Activated effector memory CD4-positive, alpha-beta T cell treated with Interleukin-2 at 50 U/mL for 16 hours (primary cell): ENCODE measurements around the gene KCNIP4.

ENCODE experiments used
- DNase-seq: peaks from one replicate; pipeline ENCODE4 v3.0.0-alpha.2; 2020

The KCNIP4 gene

DNA sequence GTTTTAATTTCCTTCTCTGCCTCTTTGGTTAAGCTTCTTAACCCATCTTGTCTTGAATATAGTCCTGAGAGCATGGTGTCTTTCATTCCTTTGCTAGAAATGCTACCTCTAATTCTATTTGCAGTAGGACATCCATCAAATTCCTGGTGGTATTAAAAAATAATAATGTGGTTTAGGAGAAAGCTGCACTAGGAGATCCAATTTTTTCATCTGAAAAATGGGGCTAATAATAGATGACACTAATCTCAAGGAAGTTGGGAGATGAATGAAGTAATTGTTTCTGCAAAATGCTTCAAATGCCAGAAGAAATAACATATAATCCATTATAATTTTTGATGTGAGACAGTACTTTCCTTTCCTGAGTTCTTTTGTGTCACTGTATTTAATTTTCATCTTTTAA lies 1053.4 kb downstream of the KCNIP4 start:
- no peak for DNase-seq

DNA sequence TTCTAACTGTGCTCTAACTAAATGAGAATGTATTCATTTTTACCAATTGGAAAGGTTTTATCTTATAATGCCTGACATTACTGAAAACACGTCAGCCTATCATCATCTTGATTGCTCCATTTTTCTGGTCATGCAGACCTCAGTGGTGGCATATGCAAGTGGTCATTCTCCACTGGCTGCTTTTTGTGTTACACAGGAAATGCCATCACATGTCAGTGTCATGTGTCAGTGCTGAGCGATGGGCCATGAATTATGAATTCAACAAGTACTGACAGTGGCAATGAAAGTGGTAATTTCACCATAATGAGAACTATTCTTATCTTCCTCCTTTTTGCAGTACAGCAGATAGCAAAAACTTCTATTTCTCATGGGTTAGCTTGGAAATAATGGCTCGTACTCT lies 1057.8 kb downstream of the KCNIP4 start:
- no peak for DNase-seq

DNA sequence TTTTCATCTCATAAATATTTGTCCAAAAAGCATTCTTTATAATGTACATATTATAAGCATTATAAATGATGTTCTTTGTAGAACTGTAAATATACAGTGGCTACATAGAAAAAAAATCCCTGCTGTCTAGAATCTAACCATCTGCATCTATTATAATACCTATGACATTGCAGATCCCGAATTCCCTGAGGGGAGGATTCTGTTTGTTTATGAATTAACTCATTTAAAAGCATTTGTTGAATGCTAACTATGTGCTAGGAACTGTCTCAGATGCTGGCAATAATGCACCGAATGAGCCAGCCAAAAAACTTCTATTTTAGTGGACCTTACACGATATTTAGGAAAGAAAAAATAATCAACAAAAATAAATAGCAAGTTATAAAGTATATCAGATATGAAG lies 1058.7 kb downstream of the KCNIP4 start:
- no peak for DNase-seq

DNA sequence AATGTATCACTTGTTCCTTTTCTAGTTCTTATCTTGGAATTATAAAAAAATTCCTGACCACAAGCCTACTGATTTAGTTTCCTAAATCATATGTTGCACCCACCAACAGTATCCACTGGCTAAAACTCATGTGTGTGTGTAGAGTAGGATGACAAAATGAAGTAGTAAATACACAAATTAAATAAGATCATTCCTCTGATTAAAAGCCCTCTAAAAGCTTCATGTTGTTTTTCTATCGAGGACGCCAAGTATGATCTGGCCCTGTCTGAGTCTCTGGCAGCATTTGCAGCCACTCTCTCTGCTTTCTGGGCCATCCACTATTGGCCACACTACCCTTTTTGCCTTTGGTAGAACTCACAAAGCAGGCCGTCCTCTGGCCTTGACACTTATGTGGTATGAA lies 1064.9 kb downstream of the KCNIP4 start:
- no peak for DNase-seq

DNA sequence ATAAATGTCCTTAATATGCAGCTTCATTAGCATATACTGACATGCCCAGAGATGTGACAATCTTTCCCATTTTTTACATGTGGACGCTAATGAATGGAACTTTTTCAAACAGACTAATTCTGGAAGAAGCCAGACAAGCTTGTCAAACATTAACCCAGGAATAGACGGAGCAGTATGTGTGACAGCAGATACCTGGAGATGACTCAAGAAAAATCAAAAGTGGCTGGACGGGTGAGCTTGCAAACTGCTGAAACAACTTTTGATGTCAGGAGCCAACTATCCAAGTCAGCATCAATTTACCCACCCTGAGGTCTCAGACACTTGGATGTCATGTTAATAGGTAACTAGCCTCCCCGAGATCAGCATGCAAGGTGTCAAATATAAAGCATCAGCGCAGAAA lies 1065.3 kb downstream of the KCNIP4 start:
- no peak for DNase-seq

DNA sequence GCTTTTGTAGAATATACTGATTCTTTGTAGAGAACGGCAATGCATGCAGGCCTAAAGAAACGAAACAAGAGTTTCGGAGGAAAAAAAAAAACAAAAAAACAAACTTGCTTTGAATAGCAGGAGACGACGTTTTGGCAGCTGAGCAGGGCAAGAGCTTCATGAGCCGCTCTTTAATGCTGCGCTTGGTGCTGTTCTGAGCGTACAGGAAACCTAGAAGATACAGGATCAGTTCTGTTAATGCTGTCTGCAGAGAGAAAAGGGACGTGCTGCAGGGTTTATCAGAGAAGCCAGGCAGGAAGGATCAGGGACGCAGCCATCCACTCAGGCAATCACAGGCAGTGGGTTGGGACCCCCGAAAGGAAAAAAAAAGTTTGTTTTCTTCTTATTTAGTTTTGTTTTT lies 1066.1 kb downstream of the KCNIP4 start:
- DNase-seq: no peak

DNA sequence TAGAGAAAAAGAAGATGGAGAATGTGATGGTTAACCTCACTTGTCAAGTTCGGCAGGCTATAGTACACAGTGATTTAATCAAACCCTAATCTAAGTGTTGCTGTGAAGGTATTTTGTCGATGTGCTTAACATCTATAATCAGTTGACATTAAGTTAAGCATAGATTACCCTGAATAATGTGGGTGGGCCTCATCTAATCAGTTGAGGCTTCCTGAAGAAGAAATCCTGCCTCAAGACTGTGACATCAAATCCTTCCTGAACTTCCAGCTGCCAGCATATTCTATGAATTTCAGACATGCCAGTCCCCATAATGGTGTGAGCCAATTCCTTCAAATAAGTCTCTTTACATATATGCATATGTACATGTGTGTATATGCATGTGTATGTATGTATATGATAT lies 1066.9 kb downstream of the KCNIP4 start:
- no peak for DNase-seq

DNA sequence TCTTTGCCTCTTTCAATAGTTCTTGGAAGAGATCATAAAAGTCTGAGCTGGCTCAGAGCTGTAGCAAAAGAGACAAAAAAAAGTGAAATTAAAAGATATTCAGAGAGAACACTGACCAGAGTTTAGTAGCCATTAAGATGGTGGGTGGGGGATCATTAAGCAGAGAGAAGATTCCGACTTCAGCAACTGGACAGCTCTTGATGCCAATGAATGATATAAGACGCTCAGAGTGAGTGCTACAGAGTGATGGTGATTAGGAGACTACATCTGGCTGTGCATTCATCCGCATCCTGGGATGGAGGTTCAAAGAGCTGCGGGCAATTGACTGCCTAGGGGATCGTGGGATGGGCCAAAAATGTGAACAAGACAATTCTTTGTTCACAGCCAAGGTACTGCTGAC lies 1069.8 kb downstream of the KCNIP4 start:
- DNase-seq: no peak

DNA sequence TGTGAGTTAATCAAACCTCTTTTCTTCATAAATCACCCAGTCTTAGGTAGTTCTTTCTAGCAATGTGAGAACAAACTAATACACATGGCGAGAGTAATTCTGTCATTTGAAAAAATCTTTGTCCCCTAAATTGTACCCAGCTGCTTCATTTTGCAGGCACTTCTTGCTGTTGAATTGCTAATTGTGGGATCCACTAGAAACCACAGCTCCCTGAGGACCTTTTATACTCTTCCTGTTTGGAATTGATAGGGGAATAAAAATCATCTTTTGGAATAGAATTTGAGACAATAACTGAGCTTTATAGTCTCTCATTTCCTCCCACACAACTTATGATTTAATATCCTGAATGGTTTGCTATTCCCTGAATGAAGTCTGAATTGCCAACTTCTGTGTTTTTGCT lies 1078.1 kb downstream of the KCNIP4 start:
- no peak for DNase-seq

DNA sequence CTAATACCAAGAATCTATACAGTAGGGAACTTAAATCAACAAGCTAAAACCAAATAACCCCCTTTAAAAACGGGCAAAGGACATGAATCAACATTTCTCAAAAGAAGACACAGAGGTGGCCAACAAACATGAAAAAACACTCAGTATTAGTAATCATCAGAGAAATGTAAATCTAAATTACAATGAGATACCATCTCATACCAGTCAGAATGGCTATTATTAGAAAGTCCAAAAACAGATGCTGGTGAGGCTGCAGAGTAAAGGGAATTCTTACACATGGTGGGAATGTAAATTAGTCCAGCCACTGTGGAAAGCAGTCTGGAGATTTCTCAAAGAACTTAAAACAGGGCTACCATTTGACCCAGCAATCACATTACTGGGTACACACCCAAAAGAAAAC lies 1080.5 kb downstream of the KCNIP4 start:
- no peak for DNase-seq

DNA sequence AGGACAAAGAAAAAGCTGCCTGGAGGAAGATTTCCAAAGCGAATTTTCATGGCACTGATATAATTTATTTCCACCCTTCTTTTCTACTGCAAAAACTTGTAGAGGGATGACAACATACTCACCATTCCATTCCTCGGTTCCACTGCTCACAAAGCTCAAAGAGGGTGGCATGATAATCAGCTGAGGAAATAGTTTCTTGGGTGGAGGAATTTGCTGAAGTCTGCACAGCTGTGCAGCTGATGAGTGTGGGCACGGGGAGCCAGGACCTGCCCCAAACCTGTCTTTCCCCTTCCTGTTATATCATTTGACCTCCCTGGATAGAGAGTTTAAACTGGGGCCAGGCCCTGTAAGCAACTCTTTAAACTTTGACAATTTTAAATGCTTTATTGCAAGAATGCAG lies 1087.7 kb downstream of the KCNIP4 start:
- no peak for DNase-seq

DNA sequence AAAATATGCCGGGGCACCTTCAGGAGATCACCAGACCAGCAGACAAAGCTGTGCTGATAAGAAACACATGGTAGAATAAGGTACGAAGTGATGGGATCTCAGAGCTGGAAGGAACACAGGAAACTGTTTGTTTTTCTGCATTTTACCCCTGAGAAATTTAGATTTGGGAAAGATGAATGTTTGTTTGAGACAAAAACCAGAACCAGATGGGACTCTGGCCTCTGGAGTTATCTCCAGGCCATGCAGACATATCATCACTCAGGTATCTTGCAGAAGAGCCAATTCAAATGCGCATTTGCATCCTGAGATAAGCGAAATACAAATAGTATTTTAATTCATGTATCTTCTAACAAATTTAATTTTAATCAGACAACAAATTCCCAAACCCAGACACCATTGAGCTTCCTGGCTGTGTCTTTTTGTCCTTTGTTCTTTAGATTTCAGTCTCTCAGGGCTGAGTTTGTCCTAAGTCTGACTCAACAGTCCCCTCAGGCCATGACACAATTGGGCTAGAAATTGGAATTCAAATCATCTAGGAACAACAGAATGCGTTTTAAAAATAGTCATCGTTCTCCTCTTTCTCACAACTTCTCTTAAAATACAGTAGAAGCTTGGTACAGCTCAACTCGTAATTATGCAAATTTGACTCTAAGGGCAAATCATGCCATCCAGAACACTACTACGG lies 1089.3 kb downstream of the KCNIP4 start:
- DNase-seq: no peak

DNA sequence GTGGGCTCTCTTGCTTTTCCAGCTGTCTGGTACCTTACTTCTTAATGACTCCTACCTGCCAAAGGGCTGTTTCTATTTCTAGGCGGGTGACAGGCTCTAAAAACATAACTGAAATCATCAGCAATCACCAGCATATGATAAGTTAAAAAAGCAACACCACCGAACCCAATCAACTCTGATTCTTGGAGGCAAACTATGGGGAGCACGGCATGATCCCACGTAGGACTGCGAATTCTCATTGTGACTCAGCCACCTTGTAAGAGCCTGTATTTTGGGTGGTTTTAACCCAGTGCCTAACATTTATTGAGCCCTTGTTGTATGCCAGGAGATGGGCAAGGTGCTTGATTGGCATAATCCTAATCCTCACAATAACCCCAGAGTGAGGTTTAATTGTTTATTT lies 1091.5 kb downstream of the KCNIP4 start:
- no peak for DNase-seq

DNA sequence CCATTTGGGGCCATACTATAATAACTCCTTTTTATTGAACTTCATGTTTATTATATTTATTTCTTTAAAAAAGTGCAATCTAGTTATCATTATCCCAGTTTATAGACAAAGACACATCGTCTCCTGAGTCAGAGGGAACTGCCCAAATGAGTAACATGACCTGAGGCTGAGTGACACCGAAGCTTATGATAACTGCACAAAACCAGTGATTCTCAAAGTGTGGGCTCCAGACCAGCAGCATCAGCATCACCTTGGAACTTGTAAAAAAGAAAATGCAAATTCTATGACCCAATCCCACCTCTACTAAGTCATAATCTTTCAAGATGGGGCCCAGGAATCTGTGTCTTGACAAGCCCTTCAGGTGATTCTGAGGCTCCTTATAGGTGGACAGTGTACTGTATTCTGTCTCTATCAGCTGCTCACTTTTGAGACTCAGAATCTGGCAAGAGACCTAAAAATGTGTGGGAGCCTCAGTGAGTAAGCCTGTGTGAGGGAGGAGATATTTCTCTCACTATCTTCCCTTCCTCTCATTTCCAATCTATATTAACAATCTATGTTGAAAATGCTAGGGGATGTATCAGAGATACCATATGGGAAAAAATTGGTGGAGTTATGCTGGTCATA lies 1101.3 kb downstream of the KCNIP4 start:
- no peak for DNase-seq

DNA sequence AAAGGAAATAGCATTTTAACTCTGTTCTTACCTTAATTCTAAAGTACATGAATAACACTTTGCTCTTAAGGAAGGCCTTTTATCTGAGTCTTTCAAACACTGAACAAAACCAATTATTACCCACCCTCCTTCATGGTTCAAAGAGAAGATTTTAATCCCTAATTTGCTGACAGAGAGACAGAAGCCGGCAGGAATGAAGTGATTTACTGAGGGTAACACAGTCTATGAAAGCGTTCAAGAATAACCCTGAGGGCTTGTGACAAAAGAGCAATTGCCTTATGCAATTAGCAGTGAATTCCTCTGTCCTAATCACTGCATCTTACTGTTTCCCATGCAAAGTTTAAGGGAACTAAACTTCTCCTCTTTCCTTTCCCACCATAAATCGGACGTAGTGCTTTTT lies 1104.3 kb downstream of the KCNIP4 start:
- DNase-seq: no peak

DNA sequence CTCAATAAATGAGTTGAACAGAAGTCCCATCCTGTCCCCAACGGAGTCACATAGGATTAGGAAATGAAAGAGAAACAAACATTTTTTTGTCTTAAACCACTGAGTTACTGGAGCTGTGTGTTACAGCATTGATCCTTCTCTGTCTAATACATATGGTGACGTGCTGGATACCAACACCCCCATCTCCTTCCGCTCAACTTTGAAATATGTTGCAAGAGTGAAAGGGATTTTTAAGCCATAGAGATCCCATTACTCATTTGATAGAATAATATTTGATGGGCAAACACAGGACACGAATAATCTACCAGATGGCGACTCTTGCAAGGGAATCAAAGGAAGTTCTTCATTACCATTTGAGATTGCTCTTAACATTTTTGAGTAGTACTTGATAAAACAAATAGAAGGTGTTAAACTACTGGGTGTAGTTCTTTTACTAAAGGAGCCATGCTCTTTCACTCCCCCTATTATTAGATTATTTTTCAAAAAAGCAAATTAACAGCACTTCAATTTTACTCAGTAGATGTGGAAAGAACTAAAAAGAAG lies 1107.9 kb downstream of the KCNIP4 start:
- no peak for DNase-seq

DNA sequence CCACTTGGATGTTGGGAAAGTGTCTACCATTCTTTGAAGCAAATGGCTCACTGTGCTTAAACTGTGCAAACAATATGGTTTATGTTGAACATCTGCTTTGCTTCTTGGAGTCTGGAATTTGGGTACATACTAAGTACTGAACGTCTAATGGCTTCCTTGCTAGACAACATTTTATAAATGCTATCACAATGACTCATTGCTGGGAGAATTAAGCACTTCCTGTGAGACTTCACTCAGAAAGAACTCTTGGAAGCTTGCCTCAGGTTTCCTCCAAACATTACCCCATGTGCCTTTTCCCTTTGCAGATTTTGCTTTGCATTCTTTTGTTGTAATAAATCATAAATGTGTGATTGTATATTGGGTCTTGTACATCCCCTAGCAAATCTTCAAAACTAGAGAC lies 1108.6 kb downstream of the KCNIP4 start:
- no peak for DNase-seq

DNA sequence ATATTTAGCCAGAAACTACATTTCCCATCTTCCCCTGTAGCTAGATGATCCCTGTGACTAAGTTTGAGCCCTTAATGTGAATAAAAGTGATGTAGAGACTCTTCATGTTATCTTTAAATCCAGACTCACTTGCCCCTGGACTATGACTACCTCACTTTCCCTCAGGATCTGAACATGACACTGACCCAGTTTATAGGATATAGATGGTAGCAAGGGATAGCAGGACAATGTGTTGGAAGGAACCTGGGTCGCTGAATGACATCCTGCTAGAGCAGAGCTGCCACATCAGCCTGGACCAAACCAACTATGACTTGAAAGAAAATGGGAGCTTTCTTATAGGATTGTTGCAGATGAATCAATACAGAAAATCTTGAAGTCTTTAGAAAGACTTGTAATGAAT lies 1110.1 kb downstream of the KCNIP4 start:
- no peak for DNase-seq

DNA sequence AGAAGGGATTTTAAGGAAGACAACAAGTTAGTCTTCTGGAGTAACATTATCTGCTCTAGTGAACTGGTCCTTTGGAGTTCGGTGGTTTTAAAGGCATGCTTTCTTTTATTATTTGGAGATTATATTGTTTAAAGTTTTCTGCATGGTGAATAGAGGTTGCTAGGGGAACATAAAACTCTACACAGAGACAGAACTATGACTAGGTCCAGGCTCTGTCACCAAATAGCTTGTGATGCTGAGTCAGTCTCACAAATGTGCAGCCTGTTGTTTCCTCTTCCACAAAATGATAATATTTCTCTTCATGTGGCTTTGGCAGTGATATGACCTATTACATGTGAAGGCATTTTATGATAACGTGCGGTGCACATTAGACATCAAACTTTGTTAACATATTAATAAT lies 1115.7 kb downstream of the KCNIP4 start:
- DNase-seq: no peak

DNA sequence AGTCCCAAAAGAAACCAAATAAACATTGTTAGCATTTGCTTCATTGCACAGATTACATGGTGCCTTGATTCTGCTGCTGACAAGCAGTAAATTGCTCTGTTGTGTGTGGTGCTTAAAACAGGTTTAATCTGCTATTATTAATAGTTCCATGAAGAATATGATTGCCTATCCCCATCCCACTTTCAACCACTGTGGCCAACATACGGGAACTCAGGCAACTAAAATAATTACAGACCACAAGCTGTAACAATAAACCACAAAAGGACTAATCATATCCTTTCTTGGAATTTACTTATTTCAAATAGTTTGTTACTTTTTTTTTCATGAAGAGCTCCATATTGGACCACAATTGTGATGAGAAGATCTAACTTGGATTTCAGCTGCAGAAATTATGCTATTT lies 1116.8 kb downstream of the KCNIP4 start:
- no peak for DNase-seq

DNA sequence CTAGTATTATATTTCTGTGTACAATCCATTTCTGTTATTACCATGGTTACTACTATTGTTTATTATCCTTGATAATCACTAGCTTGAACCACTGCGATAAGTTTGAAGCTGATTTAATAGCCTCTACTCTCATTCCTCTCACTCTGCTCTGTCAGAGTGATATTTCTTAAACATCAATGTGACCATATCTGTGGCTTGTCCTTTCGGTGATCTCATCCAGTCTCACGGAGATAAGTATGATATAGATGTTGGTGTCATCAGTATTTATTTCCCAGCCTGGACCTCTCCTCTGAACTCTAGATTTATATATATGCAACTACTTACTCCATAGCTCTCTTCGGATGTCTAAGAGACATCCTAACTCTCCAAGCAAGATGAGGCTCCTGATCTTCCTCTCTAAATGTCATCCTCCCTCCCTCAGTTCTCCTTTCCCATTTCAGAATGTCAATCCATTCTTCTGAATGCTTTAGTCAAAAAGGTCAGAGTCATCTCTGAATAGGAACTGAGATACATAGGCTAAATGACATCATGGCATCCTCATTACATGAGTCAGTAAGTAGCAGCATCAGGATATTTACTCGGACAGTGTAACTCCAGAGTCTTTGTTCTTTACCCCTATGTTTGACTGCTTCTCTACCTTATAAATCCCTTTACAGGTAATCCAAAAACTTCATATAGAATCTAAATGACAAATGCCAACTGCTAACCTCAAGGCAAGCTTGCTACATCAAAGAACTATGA lies 1118.8 kb downstream of the KCNIP4 start:
- no peak for DNase-seq

DNA sequence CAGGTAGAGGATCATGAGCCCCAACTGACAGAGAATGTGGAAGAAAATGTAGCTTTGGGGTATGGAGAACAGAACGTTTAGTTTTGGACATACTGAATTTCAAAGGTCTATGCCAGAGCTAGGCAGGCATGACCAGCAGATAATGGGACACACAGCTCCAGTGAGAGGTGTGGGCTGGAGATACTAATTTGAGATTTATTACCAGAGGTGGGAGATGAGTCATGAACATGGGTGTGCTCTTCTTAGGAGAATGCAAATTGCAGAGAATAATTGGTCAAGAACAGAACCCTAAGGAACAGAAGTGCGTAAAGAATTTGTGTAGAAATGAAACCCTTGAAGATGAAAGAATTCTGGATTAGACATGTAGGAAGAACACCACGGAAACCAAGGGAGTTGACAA lies 1123.1 kb downstream of the KCNIP4 start:
- DNase-seq: no peak

DNA sequence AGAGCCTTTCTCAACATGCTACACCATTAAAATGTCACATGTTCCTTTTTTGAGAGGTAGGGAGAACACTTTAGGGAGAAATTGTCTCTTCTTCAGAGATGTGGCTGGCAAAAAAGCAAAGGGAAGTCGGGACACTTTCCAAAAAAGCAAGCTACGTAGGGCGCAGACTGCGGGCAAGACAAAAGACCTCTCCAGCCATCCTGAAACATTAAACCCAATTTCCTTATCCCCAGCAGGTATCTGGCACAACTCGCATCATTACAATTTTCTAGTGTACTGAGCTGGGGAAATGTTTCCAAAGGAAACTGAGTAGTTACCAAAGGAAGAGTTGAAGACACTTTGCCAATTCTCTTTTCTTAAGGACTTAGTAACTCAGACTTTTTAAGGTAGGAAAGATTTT lies 1132.3 kb downstream of the KCNIP4 start:
- DNase-seq: no peak

DNA sequence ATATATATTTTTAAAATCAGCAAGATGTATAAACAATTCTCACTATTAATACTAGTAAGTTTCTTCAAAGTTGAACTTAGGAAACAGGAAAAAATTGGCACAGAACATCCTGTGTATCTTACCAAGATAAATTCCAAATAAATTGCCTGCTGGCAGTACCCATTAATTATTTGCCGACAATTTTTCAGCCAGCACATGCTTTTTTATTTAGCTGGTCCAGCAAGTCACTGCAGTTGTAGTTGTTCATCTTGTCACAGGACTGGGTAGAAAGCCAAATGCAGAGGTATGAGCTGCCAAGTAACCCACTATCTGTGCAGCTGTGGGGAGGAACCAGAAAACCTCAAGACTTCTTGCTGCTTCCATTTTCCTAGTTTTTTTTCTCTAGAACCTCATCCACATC lies 1134.9 kb downstream of the KCNIP4 start:
- no peak for DNase-seq
